Omental fat pad (tissue), 4 donors: ENCODE measurements around the gene MED9. TPM values are rescaled to one million over a fixed set of nuclear protein-coding genes. Genes with fewer than 3 reads are reported as not detected.

ENCODE experiments used
- ATAC-seq: fragments of 150-250 bp; one replicate; pipeline ENCODE4 v1.9.1; 2016; ENCODE audit warnings: mild to moderate bottlenecking, moderate library complexity; ENCODE audit not compliant: low FRiP score
- DNase-seq: peaks from one replicate; pipeline ENCODE4 v3.0.0-alpha.2; 2019; ENCODE audit warnings: low spot score
- CTCF ChIP-seq, 3 donors: fragments of 450-650 bp; IDR thresholded peaks; one replicate each; pipeline ENCODE4 v1.5.1; 2016 to 2017; ENCODE audit warnings: antibody characterized with exemption in 3 of 3, mild to moderate bottlenecking in 3 of 3, moderate library complexity in 2 of 3
- total RNA-seq, 4 donors: library from RNA; depleted of rRNA; stranded (reverse); fragments of >200 nt; gene quantifications; one replicate each; pipeline ENCODE4 v1.1.0, GENCODE V29; 2016

The MED9 gene
- total RNA-seq, 4 donors from 2014 or later: 11.5 to 26.2 (median 16.2) TPM

- ATAC-seq (no peak), DNase-seq (no peak)
- no peak for TF ChIP-seq CTCF (IDR thresholded peaks at IDR 0.05)
Observed at GRCh38 chr17:17498606-17499301, 22.0 kb downstream of the MED9 start.

GRCh38 chr17:17499402-17500145, 22.8 kb downstream of the MED9 start:
- no peak for TF ChIP-seq CTCF (IDR thresholded peaks at IDR 0.05)
- ATAC-seq: no peak
- DNase-seq: no peak

- TF ChIP-seq CTCF (IDR thresholded peaks at IDR 0.05): no peak
- ATAC-seq (no peak), DNase-seq (no peak)
Observed at GRCh38 chr17:17500999-17501605, 24.3 kb downstream of the MED9 start.

DNA sequence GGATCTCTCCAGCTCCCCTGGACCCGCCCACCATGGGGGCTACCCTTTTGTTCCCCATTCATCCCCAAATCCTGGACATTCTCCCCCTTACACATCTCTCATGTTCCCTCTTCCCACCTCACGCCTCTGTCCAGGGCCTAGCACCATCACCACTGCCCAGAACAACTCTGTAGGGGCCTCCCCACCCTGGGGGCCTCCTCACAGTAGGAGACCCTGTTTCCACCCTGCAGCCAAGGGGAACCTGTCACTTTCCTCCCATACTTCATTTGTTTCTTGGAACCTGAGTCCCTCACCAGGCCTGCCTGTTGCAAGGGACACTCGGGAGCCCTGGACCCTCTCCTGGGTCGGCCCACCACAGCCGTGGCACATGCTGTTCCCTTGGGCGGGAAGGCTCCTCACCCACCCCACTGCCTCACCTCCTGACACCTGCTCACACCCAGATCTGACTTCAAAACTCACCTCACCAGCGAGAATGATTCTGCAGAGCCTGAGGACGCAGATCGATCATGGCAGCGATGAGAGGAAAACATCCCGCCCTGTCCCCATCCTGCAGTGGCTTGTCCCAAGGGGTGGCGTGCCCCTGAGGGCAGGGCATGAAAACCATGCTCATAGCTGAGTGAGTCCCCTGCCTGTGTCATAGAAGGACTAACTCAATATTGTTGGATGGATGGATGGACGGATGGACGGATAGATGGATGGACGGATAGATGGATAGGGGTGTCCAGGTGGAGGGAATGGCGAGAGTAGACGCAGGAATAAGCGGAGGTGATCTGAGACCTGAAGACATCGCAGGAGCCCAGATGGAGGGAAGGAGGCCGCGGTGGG, 26.2 kb downstream of the MED9 start:
- DNase-seq: no peak

DNA sequence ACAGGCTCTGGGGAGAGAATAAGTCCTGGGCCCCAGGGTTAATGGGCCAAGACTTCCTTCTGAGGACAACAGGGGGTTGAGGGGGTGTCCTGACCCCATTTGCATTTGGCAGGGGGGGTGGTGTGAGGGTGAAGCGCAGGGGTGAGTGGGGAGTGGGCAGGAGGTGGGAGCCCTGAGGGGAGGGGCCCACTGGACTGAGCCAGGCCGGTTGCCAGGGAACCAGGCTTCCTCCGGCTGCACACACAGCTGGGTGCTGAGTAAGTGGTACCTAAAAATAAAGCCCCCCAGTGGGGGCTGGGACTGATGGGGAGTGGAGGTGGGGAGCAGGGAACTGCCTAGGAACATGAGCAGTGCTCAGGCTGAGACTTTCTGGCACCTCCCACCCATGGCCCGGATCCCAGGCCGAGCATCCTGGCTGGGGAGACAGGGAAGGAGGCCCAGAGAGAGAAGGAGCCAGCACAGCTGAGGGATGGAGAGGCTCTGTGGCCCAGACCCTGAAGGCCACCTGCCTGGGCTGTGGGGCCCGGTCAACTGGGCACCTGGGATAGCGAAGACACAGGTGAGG, 26.8 kb downstream of the MED9 start:
- ATAC-seq: no peak
- TF ChIP-seq CTCF (IDR thresholded peaks at IDR 0.05): no peak
- no peak for DNase-seq

More for the DNA sequence above, 26.2 kb downstream of the MED9 start:
- no peak for ATAC-seq
- no peak for TF ChIP-seq CTCF (IDR thresholded peaks at IDR 0.05)

DNA sequence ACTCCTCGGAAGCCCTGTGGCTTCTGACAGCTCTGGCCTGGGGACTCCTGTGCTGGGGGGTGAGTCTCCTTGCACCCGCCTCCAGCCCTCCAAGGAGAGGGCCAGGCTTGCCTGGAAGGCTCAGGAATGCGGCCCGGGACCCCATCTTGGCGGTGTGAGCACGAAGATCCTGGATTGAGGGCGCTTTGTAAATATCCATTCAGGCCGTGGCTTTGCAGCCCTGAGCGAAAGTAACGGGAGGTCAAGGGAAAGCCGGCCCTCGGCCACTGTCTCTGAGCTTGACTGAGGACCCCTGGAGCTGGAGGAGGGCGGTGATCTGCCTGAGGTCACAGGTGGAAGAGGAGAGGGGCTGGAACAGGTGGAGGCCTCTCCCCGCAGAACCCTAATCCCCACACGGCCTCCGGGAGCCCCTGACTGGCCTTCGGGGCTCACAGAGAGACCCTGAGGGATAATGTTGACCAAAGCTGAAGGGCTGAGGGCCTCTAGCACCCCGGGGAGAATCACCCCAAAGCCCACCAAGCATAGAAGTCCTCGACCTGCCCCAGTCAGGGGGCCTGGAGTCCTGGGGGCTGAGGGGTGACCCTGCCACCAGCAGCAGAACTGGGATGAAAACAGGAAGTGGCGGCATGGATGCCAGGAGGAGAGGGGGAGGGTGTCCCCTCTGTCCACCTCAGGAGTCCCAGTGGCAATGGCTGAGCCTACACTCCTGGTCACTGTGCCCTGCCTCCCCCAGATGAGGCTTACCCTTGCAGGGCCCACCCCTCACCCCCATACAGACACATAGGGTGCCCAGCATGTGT, 27.7 kb downstream of the MED9 start:
- DNase-seq: no peak

More for the DNA sequence above, 27.7 kb downstream of the MED9 start:
- ATAC-seq: no peak
- TF ChIP-seq CTCF (IDR thresholded peaks at IDR 0.05): no peak
